HepG2 (cell line): ENCODE measurements around the gene ARHGEF7. TPM values are rescaled to one million over a fixed set of nuclear protein-coding genes. Genes with fewer than 3 reads are reported as not detected.

Source experiments
- ATAC-seq: fragments of 200-7000 bp; cut with Tn5 transposase; 3 replicates; pipeline ENCODE4 v1.9.1; 2020; ENCODE audit warnings: mild to moderate bottlenecking, moderate library complexity
- BruUV-seq: library from RNA; stranded (reverse); fragments of 400-500 nt; replicated peaks from 2 replicates; lab custom pipeline; 2021; lab: Mats Ljungman, UMichigan
- CTCF ChIA-PET: fragments of 300-600 bp; formaldehyde crosslinking; extraction: SDS; loops from one replicate; lab custom pipeline; 2021; ENCODE audit warnings: low total read pairs, inconsistent platforms, low intra/inter-chr PET ratio; lab: Yijun Ruan, JAX
- POLR2A ChIA-PET: fragments of 350-600 bp; sonication (Branson Sonifier 250); formaldehyde crosslinking; loops from one replicate; lab custom pipeline; 2020; ENCODE audit warnings: antibody characterized with exemption, inconsistent platforms; lab: Yijun Ruan, JAX
- DNase-seq: peaks from one replicate; pipeline ENCODE4 v3.0.0-alpha.2; 2015; ENCODE audit warnings: low spot score
- FAIRE-seq: peaks from 3 replicates; lab custom pipeline; 2011; peaks lifted over from hg19 to GRCh38; lab: Jason Lieb, UNC
- H2AFZ ChIP-seq: one replicate; pipeline ENCODE4 v1.6.1; 2011; ENCODE audit warnings: low read length, inconsistent platforms
- H3K27ac ChIP-seq: fragments of 300-600 bp; 3 replicates; pipeline ENCODE4 v1.8.0; 2011; ENCODE audit warnings: mixed run types, mild to moderate bottlenecking, mixed read lengths, low read length, inconsistent platforms; ENCODE audit not compliant: insufficient read depth; ENCODE audit errors: extremely low read length
- H3K27me3 ChIP-seq, 2 experiments: fragments of 200-600 bp in 1 of 2; 2 replicates in 1 of 2; 3 replicates in 1 of 2; pipeline versions ENCODE4 v1.6.0 to v1.8.0; 2011; ENCODE audit warnings: low read length in 2 of 2, mild to moderate bottlenecking in 2 of 2, moderate library complexity in 2 of 2, inconsistent platforms in 1 of 2; ENCODE audit not compliant: insufficient read depth in 2 of 2, control insufficient read depth in 1 of 2
- H3K36me3 ChIP-seq, 2 experiments: fragments of 200-600 bp in 1 of 2; replicated peaks in 1 of 2; 2 replicates in 1 of 2; 3 replicates in 1 of 2; pipeline versions ENCODE4 v1.5.1 to v1.8.0; 2011; ENCODE audit warnings: low read length in 2 of 2, inconsistent platforms in 1 of 2; ENCODE audit not compliant: insufficient read depth in 2 of 2, control insufficient read depth in 1 of 2
- H3K4me1 ChIP-seq: 2 replicates; pipeline ENCODE4 v1.5.1; 2012; ENCODE audit warnings: low read length, inconsistent platforms; ENCODE audit not compliant: insufficient read depth
- H3K4me2 ChIP-seq: 2 replicates; pipeline ENCODE4 v1.6.0; 2011; ENCODE audit warnings: low read depth, low read length, inconsistent platforms
- H3K4me3 ChIP-seq, 3 experiments: fragments of 200-600 bp in 1 of 3; sonication (generic), shearing (Covaris generic) in 1 of 3; replicated peaks in 1 of 3; 2 replicates each; pipeline ENCODE4 v1.5.1; 2011 to 2016; ENCODE audit warnings: low read length in 3 of 3, inconsistent platforms in 2 of 3, low read depth in 2 of 3, mild to moderate bottlenecking in 2 of 3, control low read depth in 1 of 3, mixed read lengths in 1 of 3; ENCODE audit not compliant: insufficient read depth in 1 of 3
- H3K79me2 ChIP-seq: one replicate; pipeline ENCODE4 v1.6.1; 2011; ENCODE audit warnings: low read length, inconsistent platforms; ENCODE audit not compliant: insufficient read depth
- H3K9ac ChIP-seq: 2 replicates; pipeline ENCODE4 v1.6.0; 2011; ENCODE audit warnings: mild to moderate bottlenecking, low read depth, low read length, inconsistent platforms; ENCODE audit not compliant: insufficient read depth
- H3K9me3 ChIP-seq: 2 replicates; pipeline ENCODE4 v1.5.1; 2012; ENCODE audit warnings: mild to moderate bottlenecking, low read length
- H4K20me1 ChIP-seq: 2 replicates; pipeline ENCODE4 v1.6.0; 2011; ENCODE audit warnings: inconsistent platforms, mild to moderate bottlenecking, low read length, moderate library complexity; ENCODE audit not compliant: insufficient read depth
- BORCS8-MEF2B ChIP-seq: sonication (generic); formaldehyde crosslinking; IDR thresholded peaks from 2 replicates; pipeline ENCODE4 v1.8.0; 2022; ENCODE audit warnings: mild to moderate bottlenecking, missing genetic modification reagents
- CREM ChIP-seq, 2 experiments: sonication (generic) in 1 of 2; formaldehyde crosslinking in 1 of 2; IDR thresholded peaks; 2 replicates each; pipeline versions ENCODE4 v1.4.0 to v1.6.1; 2016 to 2020; ENCODE audit warnings: antibody characterized with exemption in 1 of 2, mild to moderate bottlenecking in 1 of 2, missing genetic modification reagents in 1 of 2
- KDM3A ChIP-seq: IDR thresholded peaks from 2 replicates; pipeline ENCODE4 v1.6.1; 2018; ENCODE audit warnings: low read depth, missing compliant biosample characterization
- NCOA1 ChIP-seq: sonication (generic); formaldehyde crosslinking; IDR thresholded peaks from 2 replicates; pipeline ENCODE4 v1.9.0; 2021; ENCODE audit warnings: missing genetic modification reagents
- TCF7L2 ChIP-seq: IDR thresholded peaks from 2 replicates; pipeline ENCODE4 v1.6.1; 2011; ENCODE audit warnings: mild to moderate bottlenecking, low read depth, low read length, moderate library complexity
- TOE1 ChIP-seq: sonication (generic); formaldehyde crosslinking; IDR thresholded peaks from 2 replicates; pipeline ENCODE4 v1.4.0; 2020; ENCODE audit warnings: mild to moderate bottlenecking, missing genetic modification reagents
- ZKSCAN1 ChIP-seq: fragments of 150-350 bp; IDR thresholded peaks from 2 replicates; pipeline ENCODE4 v1.6.1; 2014; ENCODE audit warnings: low read length
- ZNF335 ChIP-seq: sonication (generic); formaldehyde crosslinking; IDR thresholded peaks from 2 replicates; pipeline ENCODE4 v1.4.0; 2020; ENCODE audit warnings: missing genetic modification reagents
- ZNF878 ChIP-seq: sonication (generic); formaldehyde crosslinking; IDR thresholded peaks from 2 replicates; pipeline ENCODE4 v1.8.1; 2023; ENCODE audit warnings: mild to moderate bottlenecking, missing genetic modification reagents, moderate library complexity
- WGBS: methylation state at CpG from one replicate; pipeline ENCODE4 v1.1.6; 2017; ENCODE audit warnings: low lambda C conversion rate; 5-methylcytosine and 5-hydroxymethylcytosine counted together
- in situ Hi-C: cut with HindIII; loops from 2 replicates; pipeline ENCODE4 v1.10.0; 2017; ENCODE audit warnings: low pct_unique_long_range_greater_than_20kb; ENCODE audit not compliant: extremely low pct_ligation_motif_present
- intact Hi-C: fragments of 100-400 bp; cut with micrococcal nuclease; formaldehyde crosslinking; loops from one replicate; pipeline ENCODE4 v1.10.0; 2022; ENCODE audit not compliant: unreplicated experiment
- polyA plus RNA-seq, 8 experiments: library from polyadenylated mRNA; depleted of rRNA in 3 of 8; stranded (reverse) in 7 of 8; unstranded in 1 of 8; fragments of >200 nt; fragmentation: Illumina TruSeq in 4 of 8; extraction: Trizol in 4 of 8; gene quantifications; 2 replicates each; pipeline versions ENCODE4 v1.2.1 to v1.2.3, GENCODE V29; 2011 to 2016; ENCODE audit warnings: low read depth in 4 of 8, missing spikeins in 1 of 8, mixed read lengths in 1 of 8; ENCODE audit not compliant: insufficient read depth in 1 of 8
- total RNA-seq, 5 experiments: library from RNA; depleted of rRNA; stranded (reverse); fragments of >200 nt; fragmentation: Illumina TruSeq; extraction: Trizol; gene quantifications; 2 replicates each; pipeline ENCODE4 v1.2.3, GENCODE V29; 2016; ENCODE audit warnings: low read depth in 1 of 5
- TF ChIP-seq, protein P1 (sequence below): sonication (generic); formaldehyde crosslinking; IDR thresholded peaks from 2 replicates; pipeline ENCODE4 v1.5.1; 2020; ENCODE audit warnings: missing genetic modification reagents, mild to moderate bottlenecking, borderline replicate concordance
- TF ChIP-seq, protein P2 (sequence below), 2 experiments: sonication (generic) in 1 of 2; formaldehyde crosslinking in 1 of 2; IDR thresholded peaks; 2 replicates each; pipeline versions ENCODE4 v1.4.0 to v1.6.1; 2016 to 2020; ENCODE audit warnings: borderline replicate concordance in 1 of 2, low read depth in 1 of 2, mild to moderate bottlenecking in 1 of 2, missing genetic modification reagents in 1 of 2
- TF ChIP-seq, protein P3 (sequence below): sonication (generic); formaldehyde crosslinking; IDR thresholded peaks from 2 replicates; pipeline ENCODE4 v1.5.0; 2020; ENCODE audit warnings: missing genetic modification reagents

ARHGEF7 gene
- total and polyA plus RNA-seq, 2 of the 13 experiments (the other 11 are each of a cell fraction or from before 2014, with no cell fraction given), result 15.7 to 22.3 TPM

DNA sequence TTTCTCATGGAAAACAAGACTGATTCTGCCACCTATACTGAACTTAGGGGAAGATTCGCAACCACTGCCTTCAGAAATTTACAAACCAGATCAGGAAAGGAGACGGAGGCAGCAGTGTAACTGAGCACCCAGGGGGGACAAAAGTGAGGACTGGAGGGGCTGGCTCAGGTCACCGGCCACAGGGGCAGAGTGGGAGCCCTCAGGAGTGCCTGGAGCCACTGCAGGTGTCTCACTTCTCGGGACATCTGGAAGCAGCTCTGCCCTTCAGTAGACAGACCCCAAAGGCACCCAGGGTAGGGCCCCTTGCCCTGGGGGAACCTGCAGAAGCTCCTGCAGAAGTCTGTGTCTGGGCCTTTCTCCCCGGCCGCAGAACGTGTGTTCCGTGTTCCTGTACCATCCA, 5.8 kb downstream of the ARHGEF7 start:
- Histone ChIP-seq H3K4me2 (no peak overlapping the region), H2AFZ (no peak overlapping the region), H3K4me3 (no peak overlapping the region), H3K4me1 (peaks cover 4% of the 10 kb centered on the region), H3K36me3 (no peaks in the 10 kb centered on the region), H3K9me3 (no peaks in the 10 kb centered on the region), H3K9ac (no peak overlapping the region), H3K79me2 (no peaks in the 10 kb centered on the region), H3K27me3 (peaks cover 7 to 65% of the 10 kb centered on the region in 2 experiments), H3K27ac (no peak overlapping the region), H4K20me1 (no peaks in the 10 kb centered on the region)
- DNase-seq (no peak), ATAC-seq (no peak), FAIRE-seq (no peak)
- TF ChIP-seq ZKSCAN1, result no peak
- TF ChIP-seq, protein P1, sequence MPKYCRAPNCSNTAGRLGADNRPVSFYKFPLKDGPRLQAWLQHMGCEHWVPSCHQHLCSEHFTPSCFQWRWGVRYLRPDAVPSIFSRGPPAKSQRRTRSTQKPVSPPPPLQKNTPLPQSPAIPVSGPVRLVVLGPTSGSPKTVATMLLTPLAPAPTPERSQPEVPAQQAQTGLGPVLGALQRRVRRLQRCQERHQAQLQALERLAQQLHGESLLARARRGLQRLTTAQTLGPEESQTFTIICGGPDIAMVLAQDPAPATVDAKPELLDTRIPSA, result no peak
- TF ChIP-seq NCOA1, result no peak
- CTCF ChIA-PET, result no interaction called here
- intact Hi-C loops (no loop called here), in situ Hi-C loops (no loop called here)
- BruUV-seq, result no TSS peak
- POLR2A ChIA-PET, result no interaction called here
- 31% methylated on average over 6 of the region's 8 CpGs for WGBS

DNA sequence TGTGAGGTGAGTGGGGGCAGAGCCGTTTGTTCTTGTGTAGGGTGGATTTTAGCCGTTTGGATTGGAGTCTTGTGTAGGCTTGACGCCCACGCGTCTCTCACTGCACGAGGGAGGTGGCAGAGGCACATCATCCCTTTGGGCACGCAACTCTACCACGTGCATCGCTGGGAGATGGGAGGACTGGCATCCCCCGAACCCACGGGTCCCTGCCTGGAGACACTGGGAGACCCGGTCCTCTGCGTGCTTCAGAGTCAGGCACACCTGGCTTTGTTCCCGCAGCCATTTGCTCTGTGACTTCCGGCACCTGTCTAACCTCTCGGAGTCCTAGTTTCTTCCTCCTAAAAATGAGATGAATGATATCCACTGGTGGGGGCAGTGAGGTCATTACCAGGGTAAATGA, 6.4 kb downstream of the ARHGEF7 start:
- Histone ChIP-seq H2AFZ (no peak overlapping the region), H3K4me3 (no peak overlapping the region), H3K4me2 (no peak overlapping the region), H4K20me1 (no peaks in the 10 kb centered on the region), H3K4me1 (no peaks in the 10 kb centered on the region), H3K36me3 (no peaks in the 10 kb centered on the region), H3K79me2 (no peaks in the 10 kb centered on the region), H3K27ac (no peak overlapping the region), H3K9me3 (no peaks in the 10 kb centered on the region), H3K27me3 (peaks cover 7 to 60% of the 10 kb centered on the region in 2 experiments), H3K9ac (no peak overlapping the region)
- CTCF ChIA-PET, result no interaction called here
- FAIRE-seq (no peak), DNase-seq (no peak), ATAC-seq (no peak)
- intact Hi-C loops (no loop called here), in situ Hi-C loops (no loop called here)
- 63% methylated on average over 9 of the region's 16 CpGs for WGBS
- POLR2A ChIA-PET, result no interaction called here
- no TSS peak for BruUV-seq
- no peak for TF ChIP-seq KDM3A (CRISPR knock-in tag)
- TF ChIP-seq BORCS8-MEF2B (CRISPR knock-in tag), result no peak
- TF ChIP-seq ZNF335 (CRISPR knock-in tag), result no peak
- TF ChIP-seq CREM (IDR thresholded peaks at IDR 0.05), result no peak
- no peak for TF ChIP-seq CREM (CRISPR knock-in tag; IDR thresholded peaks at IDR 0.05)
- TF ChIP-seq, protein P2, sequence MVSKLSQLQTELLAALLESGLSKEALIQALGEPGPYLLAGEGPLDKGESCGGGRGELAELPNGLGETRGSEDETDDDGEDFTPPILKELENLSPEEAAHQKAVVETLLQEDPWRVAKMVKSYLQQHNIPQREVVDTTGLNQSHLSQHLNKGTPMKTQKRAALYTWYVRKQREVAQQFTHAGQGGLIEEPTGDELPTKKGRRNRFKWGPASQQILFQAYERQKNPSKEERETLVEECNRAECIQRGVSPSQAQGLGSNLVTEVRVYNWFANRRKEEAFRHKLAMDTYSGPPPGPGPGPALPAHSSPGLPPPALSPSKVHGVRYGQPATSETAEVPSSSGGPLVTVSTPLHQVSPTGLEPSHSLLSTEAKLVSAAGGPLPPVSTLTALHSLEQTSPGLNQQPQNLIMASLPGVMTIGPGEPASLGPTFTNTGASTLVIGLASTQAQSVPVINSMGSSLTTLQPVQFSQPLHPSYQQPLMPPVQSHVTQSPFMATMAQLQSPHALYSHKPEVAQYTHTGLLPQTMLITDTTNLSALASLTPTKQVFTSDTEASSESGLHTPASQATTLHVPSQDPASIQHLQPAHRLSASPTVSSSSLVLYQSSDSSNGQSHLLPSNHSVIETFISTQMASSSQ (IDR thresholded peaks at IDR 0.05; ENCODE audit: low read depth), result no peak
- TF ChIP-seq, protein P2 (CRISPR knock-in tag; IDR thresholded peaks at IDR 0.05; ENCODE audit: borderline replicate concordance), result no peak
- TF ChIP-seq, protein P3, sequence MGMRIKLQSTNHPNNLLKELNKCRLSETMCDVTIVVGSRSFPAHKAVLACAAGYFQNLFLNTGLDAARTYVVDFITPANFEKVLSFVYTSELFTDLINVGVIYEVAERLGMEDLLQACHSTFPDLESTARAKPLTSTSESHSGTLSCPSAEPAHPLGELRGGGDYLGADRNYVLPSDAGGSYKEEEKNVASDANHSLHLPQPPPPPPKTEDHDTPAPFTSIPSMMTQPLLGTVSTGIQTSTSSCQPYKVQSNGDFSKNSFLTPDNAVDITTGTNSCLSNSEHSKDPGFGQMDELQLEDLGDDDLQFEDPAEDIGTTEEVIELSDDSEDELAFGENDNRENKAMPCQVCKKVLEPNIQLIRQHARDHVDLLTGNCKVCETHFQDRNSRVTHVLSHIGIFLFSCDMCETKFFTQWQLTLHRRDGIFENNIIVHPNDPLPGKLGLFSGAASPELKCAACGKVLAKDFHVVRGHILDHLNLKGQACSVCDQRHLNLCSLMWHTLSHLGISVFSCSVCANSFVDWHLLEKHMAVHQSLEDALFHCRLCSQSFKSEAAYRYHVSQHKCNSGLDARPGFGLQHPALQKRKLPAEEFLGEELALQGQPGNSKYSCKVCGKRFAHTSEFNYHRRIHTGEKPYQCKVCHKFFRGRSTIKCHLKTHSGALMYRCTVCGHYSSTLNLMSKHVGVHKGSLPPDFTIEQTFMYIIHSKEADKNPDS, result no peak
- TF ChIP-seq ZKSCAN1, result no peak
- no peak for TF ChIP-seq TCF7L2
- TF ChIP-seq ZNF878 (CRISPR knock-in tag), result no peak
- TF ChIP-seq TOE1 (CRISPR knock-in tag), result no peak
